ENCODE results near the gene TBL3.
"Not testable (repeated sequence)": the region's sequence is repeated elsewhere in the genome, so short reads cannot be mapped to it uniquely, and the experiment has no call there.

The TBL3 gene

DNA sequence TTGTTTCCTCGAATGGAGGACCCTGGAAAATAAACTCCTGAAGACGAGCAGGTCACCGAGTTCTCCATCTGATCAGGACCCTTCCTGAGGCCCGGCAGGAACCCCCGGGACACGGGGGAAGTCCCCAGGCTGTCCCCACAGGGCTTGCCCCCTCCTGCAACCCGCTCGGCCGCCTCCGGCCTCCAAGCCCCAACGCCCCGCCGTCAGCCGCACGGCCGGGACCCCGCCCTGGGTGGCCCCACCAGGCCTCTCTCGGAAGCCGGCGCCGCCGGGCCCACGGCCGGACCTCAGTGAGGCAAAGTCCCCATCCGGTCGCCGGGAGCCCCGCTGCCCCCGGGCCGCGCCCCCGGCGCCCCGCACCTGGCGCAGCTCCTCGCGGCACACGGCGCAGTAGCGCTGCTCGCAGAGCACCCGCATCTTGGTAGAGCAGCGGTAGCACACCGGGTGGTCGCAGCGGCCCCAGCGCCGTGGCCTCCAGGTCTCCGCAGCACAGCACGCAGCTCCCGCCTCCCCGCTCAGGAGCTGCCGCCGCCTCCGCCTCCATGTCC, 37.4 kb downstream of the TBL3 start:
- TF ChIP-seq, protein P1, sequence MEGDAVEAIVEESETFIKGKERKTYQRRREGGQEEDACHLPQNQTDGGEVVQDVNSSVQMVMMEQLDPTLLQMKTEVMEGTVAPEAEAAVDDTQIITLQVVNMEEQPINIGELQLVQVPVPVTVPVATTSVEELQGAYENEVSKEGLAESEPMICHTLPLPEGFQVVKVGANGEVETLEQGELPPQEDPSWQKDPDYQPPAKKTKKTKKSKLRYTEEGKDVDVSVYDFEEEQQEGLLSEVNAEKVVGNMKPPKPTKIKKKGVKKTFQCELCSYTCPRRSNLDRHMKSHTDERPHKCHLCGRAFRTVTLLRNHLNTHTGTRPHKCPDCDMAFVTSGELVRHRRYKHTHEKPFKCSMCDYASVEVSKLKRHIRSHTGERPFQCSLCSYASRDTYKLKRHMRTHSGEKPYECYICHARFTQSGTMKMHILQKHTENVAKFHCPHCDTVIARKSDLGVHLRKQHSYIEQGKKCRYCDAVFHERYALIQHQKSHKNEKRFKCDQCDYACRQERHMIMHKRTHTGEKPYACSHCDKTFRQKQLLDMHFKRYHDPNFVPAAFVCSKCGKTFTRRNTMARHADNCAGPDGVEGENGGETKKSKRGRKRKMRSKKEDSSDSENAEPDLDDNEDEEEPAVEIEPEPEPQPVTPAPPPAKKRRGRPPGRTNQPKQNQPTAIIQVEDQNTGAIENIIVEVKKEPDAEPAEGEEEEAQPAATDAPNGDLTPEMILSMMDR (IDR thresholded peaks at IDR 0.05; ENCODE audit: control insufficient read depth, extremely low read depth, insufficient read depth), result no peak
- no peak for DNase-seq (ENCODE audit: low read depth)
- peak overlapping the region; percentile 80 for H3K4me3 ChIP-seq (ENCODE audit: low read depth, low read length)

DNA sequence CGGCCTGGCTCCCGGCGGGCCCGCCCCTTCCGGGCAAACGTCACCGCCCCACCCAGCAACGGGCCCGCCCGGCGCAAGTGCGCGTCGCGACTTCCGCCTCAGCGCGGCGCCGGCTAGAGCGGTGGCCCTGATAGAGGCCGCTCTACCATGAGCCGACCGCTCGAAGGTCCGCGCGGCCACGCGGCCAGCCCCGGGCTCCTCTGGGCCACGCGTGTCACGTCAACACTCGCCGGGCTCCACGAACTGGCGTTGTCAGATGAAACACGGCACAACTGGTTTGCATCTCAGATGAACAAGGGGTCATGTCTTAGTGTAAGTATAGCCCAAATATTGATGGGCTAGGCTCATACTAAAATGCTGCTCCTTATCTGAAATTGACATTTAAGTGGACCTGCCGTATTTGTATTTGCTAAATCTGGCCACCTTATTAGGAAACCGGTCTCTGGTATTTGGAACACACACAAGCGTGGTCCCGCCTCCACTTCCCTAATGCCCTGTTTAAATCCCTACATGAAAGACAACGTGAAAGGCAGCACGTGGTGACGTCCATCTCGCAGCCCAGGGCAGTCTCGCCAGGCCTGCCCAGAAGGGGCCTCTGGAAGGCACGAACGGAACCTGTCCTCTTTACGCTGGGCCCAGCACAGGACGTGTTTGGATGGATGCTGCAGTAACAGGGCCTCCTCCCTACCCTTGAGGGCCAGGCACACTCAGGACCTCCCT, 38.1 kb downstream of the TBL3 start, which contains the start of gene ZNF598:
Gene ZNF598, minus strand, starts transcription at position 31 of the 720 bp plus-strand sequence.
- TF ChIP-seq, protein P1 (IDR thresholded peaks at IDR 0.05; ENCODE audit: control insufficient read depth, extremely low read depth, insufficient read depth), result no peak
- DNase-seq (ENCODE audit: low read depth), result no peak
- peak within 1 kb of the TSS; percentile 90 for H3K4me3 ChIP-seq (ENCODE audit: low read depth, low read length)

- not testable (repeated sequence) for H3K4me3 ChIP-seq (ENCODE audit: low read depth, low read length); DNase-seq (ENCODE audit: low read depth)
Measured at GRCh38 chr16:2011726-2012125, 39.9 kb downstream of the TBL3 start.

DNA sequence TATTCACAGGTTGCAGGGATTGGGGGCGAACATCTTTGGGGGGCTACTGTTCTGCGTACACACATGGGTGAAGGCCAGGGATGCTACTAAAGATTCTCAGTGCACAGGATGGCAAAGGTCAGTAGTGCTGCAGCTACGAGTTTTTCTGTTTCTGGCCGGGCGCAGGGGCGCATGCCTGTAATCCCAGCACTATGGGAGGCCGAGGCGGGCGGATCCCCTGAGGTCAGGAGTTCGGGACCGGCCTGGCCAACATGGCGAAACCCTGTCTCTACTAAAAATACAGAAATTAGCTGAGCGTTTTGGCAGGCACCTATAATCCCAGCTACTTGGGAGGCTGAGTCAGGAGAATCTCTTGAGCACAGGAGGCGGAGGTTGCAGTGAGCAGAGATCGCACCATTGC, 41.7 kb downstream of the TBL3 start:
- no peak overlapping the region for H3K4me3 ChIP-seq (ENCODE audit: low read depth, low read length)
- no peak for DNase-seq (ENCODE audit: low read depth)
- TF ChIP-seq, protein P1 (IDR thresholded peaks at IDR 0.05; ENCODE audit: control insufficient read depth, extremely low read depth, insufficient read depth), result no peak

DNA sequence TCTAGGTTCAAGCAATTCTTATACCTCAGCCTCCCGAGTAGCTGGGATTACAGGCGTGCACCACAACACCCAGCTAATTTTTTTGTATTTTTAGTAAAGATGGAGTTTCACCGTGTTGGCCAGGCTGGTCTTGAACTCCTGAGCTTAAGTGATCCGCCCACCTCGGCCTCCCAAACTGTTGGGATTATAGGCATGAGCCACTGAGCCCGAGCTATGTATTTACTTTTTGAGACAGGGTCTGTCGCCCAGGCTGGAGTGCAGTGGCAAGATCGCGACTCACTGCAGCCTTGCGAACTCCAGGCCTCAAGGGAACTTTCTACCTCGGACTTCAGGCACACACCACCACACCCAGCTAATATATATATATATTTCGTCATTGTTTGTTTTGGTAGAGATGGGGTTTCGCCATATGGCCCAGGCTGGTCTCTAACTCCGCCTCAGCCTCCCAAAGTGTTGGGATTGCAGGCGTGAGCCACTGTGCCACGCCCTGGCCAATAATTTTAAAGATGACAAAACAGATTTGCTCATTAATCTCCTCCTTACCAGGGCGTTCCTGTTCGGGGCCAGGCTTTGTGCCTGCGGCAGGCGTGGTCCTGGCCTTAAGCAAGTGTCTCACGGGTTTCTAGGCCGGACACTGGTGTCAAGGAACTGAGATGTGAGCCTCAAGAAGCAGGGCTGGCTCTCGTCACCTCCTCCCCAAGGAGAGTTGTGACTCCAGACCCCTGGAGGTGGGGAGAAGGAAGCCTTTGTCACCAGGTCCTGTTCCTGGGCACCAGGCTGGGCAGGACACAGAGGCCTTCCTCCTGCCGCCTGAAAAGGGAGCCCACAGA, 43.5 kb downstream of the TBL3 start:
- TF ChIP-seq, protein P1 (IDR thresholded peaks at IDR 0.05; ENCODE audit: control insufficient read depth, extremely low read depth, insufficient read depth), result no peak
- DNase-seq (ENCODE audit: low read depth), result peak; percentile 96
- H3K4me3 ChIP-seq (ENCODE audit: low read depth, low read length), result no peak overlapping the region

GRCh38 chr16:2015947-2016208, 44.0 kb downstream of the TBL3 start:
- TF ChIP-seq, protein P1 (IDR thresholded peaks at IDR 0.05; ENCODE audit: control insufficient read depth, extremely low read depth, insufficient read depth), result no peak
- no peak for DNase-seq (ENCODE audit: low read depth)
- H3K4me3 ChIP-seq (ENCODE audit: low read depth, low read length), result no peak overlapping the region

- TF ChIP-seq, protein P1 (IDR thresholded peaks at IDR 0.05; ENCODE audit: control insufficient read depth, extremely low read depth, insufficient read depth), result peak; percentile 18; the same call in 1 of the 2 replicates
- no peak for DNase-seq (ENCODE audit: low read depth)
Measured at GRCh38 chr16:2016407-2016922, 44.6 kb downstream of the TBL3 start.

More at GRCh38 chr16:2016407-2016922, 44.6 kb downstream of the TBL3 start:
- H3K4me3 ChIP-seq (ENCODE audit: low read depth, low read length), result no peak overlapping the region
